GM23338 (cell line): Measurements from ENCODE around the gene TAGLN2. TPM values are rescaled to one million over a fixed set of nuclear protein-coding genes. Genes with fewer than 3 reads are reported as not detected.

Source experiments
- ATAC-seq: fragments of 200-7000 bp; cut with Tn5 transposase; 3 replicates; pipeline ENCODE4 v1.9.1; 2020
- DNase-seq: peaks from one replicate; pipeline ENCODE4 v3.0.0-alpha.2; 2015; ENCODE audit warnings: low spot score
- H2AFZ ChIP-seq: fragments of 200-600 bp; sonication (generic); 2 replicates; pipeline ENCODE4 v1.8.0; 2016; ENCODE audit warnings: antibody characterized with exemption, mild to moderate bottlenecking, moderate library complexity
- H3F3A ChIP-seq: fragments of 200-600 bp; sonication (generic); replicated peaks from 2 replicates; pipeline ENCODE4 v1.8.0; 2017; ENCODE audit warnings: antibody characterized with exemption, mixed run types, low read depth
- H3K27ac ChIP-seq: fragments of 200-600 bp; sonication (generic); 2 replicates; pipeline ENCODE4 v1.6.1; 2016; ENCODE audit warnings: low read depth
- H3K27me3 ChIP-seq: fragments of 200-600 bp; sonication (generic); 2 replicates; pipeline ENCODE4 v1.8.0; 2016; ENCODE audit warnings: mild to moderate bottlenecking, mixed run types, moderate library complexity; ENCODE audit not compliant: insufficient read depth
- H3K36me3 ChIP-seq: fragments of 200-600 bp; sonication (generic); 2 replicates; pipeline ENCODE4 v1.8.0; 2016; ENCODE audit warnings: mild to moderate bottlenecking; ENCODE audit not compliant: insufficient read depth
- H3K4me1 ChIP-seq: fragments of 200-600 bp; sonication (generic); 2 replicates; pipeline ENCODE4 v1.8.0; 2016; ENCODE audit warnings: mild to moderate bottlenecking, moderate library complexity; ENCODE audit not compliant: insufficient read depth
- H3K4me2 ChIP-seq: fragments of 200-600 bp; sonication (generic); 2 replicates; pipeline ENCODE4 v1.7.1; 2017; ENCODE audit warnings: mixed run types
- H3K4me3 ChIP-seq: fragments of 200-600 bp; sonication (generic); 2 replicates; pipeline ENCODE4 v1.6.1; 2016; ENCODE audit warnings: mixed run types
- H3K79me2 ChIP-seq: fragments of 200-600 bp; sonication (generic); replicated peaks from 2 replicates; pipeline ENCODE4 v1.8.0; 2017; ENCODE audit warnings: mild to moderate bottlenecking; ENCODE audit not compliant: insufficient read depth
- H3K9me2 ChIP-seq: fragments of 200-600 bp; sonication (generic); 2 replicates; pipeline ENCODE4 v1.8.0; 2017; ENCODE audit not compliant: insufficient read depth
- H4K20me1 ChIP-seq: fragments of 200-600 bp; sonication (generic); replicated peaks from 2 replicates; pipeline ENCODE4 v1.8.0; 2017; ENCODE audit warnings: mild to moderate bottlenecking; ENCODE audit not compliant: insufficient read depth
- H3K27ac Mint-ChIP-seq: 2 replicates; pipeline ENCODE4 v1.8.0; 2020; ENCODE audit warnings: inconsistent platforms, mild to moderate bottlenecking, moderate library complexity, mixed read lengths
- H3K27me3 Mint-ChIP-seq: 3 replicates; pipeline ENCODE4 v1.8.0; 2022; ENCODE audit warnings: low read depth, mild to moderate bottlenecking, moderate library complexity, mixed read lengths, inconsistent platforms; ENCODE audit not compliant: insufficient read depth, poor library complexity
- H3K36me3 Mint-ChIP-seq: 3 replicates; pipeline ENCODE4 v1.8.0; 2021; ENCODE audit warnings: low read depth, mild to moderate bottlenecking, inconsistent platforms, moderate library complexity, mixed read lengths
- H3K4me1 Mint-ChIP-seq: 3 replicates; pipeline ENCODE4 v1.8.0; 2020; ENCODE audit warnings: mild to moderate bottlenecking, inconsistent platforms, mixed read lengths
- H3K4me3 Mint-ChIP-seq: 3 replicates; pipeline ENCODE4 v1.8.0; 2021; ENCODE audit warnings: moderate library complexity, mild to moderate bottlenecking, inconsistent platforms, mixed read lengths
- H3K9me3 Mint-ChIP-seq: 3 replicates; pipeline ENCODE4 v1.8.0; 2020; ENCODE audit warnings: moderate library complexity, mild to moderate bottlenecking, inconsistent platforms, mixed read lengths
- CREB1 ChIP-seq: fragments of 250-450 bp; sonication (Bioruptor Pico); IDR thresholded peaks from 2 replicates; pipeline ENCODE4 v1.5.0; 2020; ENCODE audit warnings: low read depth, mild to moderate bottlenecking, moderate library complexity
- EZH2 ChIP-seq: fragments of 200-600 bp; sonication (generic); IDR thresholded peaks from one replicate; pipeline ENCODE4 v1.8.0; 2017; ENCODE audit warnings: antibody characterized with exemption, mild to moderate bottlenecking, low read depth; ENCODE audit not compliant: unreplicated experiment
- JUNB ChIP-seq: IDR thresholded peaks from one replicate; pipeline ENCODE4 v1.6.1; 2016; ENCODE audit warnings: antibody characterized with exemption; ENCODE audit not compliant: unreplicated experiment
- POLR2AphosphoS5 ChIP-seq: IDR thresholded peaks from 2 replicates; pipeline ENCODE4 v1.6.1; 2016; ENCODE audit warnings: antibody characterized with exemption, low read depth
- STAT1 ChIP-seq: IDR thresholded peaks from one replicate; pipeline ENCODE4 v1.6.1; 2016; ENCODE audit warnings: antibody characterized with exemption; ENCODE audit not compliant: unreplicated experiment
- ZNF114 ChIP-seq: fragments of 250-450 bp; sonication (Bioruptor Pico); IDR thresholded peaks from 2 replicates; pipeline ENCODE4 v1.5.0; 2020; ENCODE audit warnings: mild to moderate bottlenecking, moderate library complexity
- polyA plus RNA-seq: library from polyadenylated mRNA; unstranded; fragments of >200 nt; fragmentation: Nextera tagmentation; extraction: Ambion mirVana; gene quantifications from 2 replicates; pipeline ENCODE4 v1.2.1, GENCODE V29; 2016
- total RNA-seq: library from RNA; depleted of rRNA; stranded (reverse); fragments of >200 nt; shearing (Covaris generic); gene quantifications from 2 replicates; pipeline ENCODE4 v1.2.3, GENCODE V29; 2014
- TF ChIP-seq, protein P1 (sequence below): IDR thresholded peaks from one replicate; pipeline ENCODE4 v1.6.1; 2018; ENCODE audit warnings: antibody characterized with exemption; ENCODE audit not compliant: unreplicated experiment
- TF ChIP-seq, protein P2 (sequence below), 2 experiments: fragments of 200-600 bp in 1 of 2; sonication (generic) in 1 of 2; conservative IDR thresholded peaks; 2 replicates each; pipeline versions ENCODE4 v1.5.1 to v1.6.1; 2016 to 2017; ENCODE audit warnings: antibody characterized with exemption in 2 of 2, low read depth in 2 of 2, mild to moderate bottlenecking in 2 of 2, moderate library complexity in 1 of 2
- TF ChIP-seq, protein P3 (sequence below): IDR thresholded peaks from 2 replicates; pipeline ENCODE4 v1.6.1; 2016; ENCODE audit warnings: antibody characterized with exemption

TAGLN2 gene
- total and polyA plus RNA-seq, 2 experiments from 2014 or later: 58.2 to 60.1 TPM

DNA sequence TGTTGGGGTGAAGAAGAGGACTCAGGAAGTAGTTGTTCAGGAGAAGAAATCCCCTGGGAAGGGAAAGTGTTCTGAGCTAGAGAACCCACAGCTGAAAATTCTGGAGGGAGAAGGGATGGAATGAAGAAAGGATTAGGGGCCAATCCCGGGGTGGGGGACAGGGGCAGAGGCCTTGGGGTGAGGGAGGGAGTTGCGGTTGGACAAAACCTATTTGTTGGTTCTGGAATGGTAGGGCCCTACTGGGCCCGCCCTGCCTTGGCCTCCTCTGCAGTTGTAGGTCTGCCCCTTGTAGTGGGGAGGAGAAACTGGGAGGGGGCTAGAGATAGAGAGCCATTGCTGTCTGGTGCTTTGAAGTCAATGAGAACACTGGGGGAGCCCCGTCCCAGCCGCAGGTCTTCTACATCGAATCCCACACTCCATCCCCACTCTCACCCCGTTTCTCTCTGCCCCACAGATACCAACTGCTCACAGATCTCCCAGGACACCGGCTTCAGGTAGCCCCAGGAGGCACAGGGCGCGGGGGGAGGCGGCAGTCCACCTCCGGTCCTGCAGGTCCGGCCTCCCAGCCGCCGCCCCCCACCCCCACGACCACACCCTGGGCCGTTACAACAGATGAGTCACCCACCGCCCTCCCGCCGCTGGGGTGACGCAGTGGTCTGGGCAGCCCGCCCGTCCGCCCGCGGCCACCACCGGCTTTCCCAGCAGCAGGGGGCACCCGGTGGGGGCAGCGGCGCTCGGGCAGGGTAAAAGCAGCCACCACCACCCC is 1.1 kb downstream of the TAGLN2 start:
- Histone ChIP-seq H3K4me2 (peak overlapping the region; percentile 80), H3K4me1 (peaks cover 19% of the 10 kb centered on the region), H3K27me3 (peaks cover 20% of the 10 kb centered on the region), H3F3A (no peaks in the 10 kb centered on the region), H3K27ac (no peak overlapping the region), H2AFZ (peak overlapping the region; percentile 94; the same call in 1 of the 2 replicates), H3K9me2 (no peaks in the 10 kb centered on the region), H3K36me3 (no peaks in the 10 kb centered on the region), H4K20me1 (no peaks in the 10 kb centered on the region; the same call in 1 of the 2 replicates), H3K4me3 (peak overlapping the region; percentile 62), H3K79me2 (no peaks in the 10 kb centered on the region; the same call in 1 of the 2 replicates)
- H3K27ac Mint-ChIP-seq: no peak overlapping the region
- peak; percentile 54 for DNase-seq
- no peaks in the 10 kb centered on the region; the same call in 2 of the 3 replicates for H3K9me3 Mint-ChIP-seq
- ATAC-seq: peak; percentile 5
- peaks cover 36% of the 10 kb centered on the region for H3K4me1 Mint-ChIP-seq
- H3K27me3 Mint-ChIP-seq: peaks cover 20% of the 10 kb centered on the region
- TF ChIP-seq STAT1 (no peak), JUNB (no peak), CREB1 (CRISPR knock-in tag) (0 out of 2 replicates have a peak, but pooled peaks have one; percentile 22)
- H3K4me3 Mint-ChIP-seq: peak overlapping the region; percentile 88
- peaks cover 21% of the 10 kb centered on the region for H3K36me3 Mint-ChIP-seq

DNA sequence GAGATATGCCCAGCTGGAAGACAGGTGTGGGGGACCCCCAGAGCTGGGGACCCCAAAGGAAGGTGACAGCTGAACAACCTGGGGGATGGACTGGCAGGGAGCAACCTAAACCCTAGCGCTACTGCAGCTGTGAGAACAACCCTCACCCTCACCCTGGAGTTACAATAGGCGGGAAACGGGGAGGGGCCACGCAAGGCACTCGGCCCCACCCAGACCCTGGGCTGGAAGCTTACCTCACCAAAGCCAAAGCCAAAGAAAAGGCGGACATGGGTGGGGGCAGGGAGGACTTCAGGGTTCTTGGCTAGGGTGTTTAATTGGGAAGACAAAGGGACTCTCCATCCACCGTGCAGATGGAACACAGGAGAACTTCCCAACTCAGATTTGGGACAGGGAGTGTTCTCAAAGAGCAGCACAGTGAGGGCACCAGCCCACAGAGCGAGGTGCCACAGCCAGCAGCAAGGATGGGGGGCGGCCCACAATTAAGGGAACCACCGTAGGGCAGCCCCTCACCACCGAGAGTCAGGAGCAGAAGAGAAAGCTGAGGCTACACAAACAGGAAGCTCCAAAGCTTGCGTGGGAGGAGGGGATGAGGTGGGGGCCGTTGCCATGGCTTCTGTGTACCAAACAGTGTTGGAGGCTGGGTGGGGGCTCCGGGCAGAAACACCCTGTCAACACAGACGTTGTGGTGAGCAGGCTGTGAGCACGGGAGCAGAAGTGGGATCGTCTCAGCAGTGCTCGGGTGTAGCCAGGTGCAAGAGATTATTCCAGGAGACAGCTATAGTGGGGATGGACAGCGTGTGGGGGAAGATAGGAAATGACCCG is 1.9 kb downstream of the TAGLN2 start:
- H3K4me1 ChIP-seq: peaks cover 19% of the 10 kb centered on the region
- TF ChIP-seq, protein P1, sequence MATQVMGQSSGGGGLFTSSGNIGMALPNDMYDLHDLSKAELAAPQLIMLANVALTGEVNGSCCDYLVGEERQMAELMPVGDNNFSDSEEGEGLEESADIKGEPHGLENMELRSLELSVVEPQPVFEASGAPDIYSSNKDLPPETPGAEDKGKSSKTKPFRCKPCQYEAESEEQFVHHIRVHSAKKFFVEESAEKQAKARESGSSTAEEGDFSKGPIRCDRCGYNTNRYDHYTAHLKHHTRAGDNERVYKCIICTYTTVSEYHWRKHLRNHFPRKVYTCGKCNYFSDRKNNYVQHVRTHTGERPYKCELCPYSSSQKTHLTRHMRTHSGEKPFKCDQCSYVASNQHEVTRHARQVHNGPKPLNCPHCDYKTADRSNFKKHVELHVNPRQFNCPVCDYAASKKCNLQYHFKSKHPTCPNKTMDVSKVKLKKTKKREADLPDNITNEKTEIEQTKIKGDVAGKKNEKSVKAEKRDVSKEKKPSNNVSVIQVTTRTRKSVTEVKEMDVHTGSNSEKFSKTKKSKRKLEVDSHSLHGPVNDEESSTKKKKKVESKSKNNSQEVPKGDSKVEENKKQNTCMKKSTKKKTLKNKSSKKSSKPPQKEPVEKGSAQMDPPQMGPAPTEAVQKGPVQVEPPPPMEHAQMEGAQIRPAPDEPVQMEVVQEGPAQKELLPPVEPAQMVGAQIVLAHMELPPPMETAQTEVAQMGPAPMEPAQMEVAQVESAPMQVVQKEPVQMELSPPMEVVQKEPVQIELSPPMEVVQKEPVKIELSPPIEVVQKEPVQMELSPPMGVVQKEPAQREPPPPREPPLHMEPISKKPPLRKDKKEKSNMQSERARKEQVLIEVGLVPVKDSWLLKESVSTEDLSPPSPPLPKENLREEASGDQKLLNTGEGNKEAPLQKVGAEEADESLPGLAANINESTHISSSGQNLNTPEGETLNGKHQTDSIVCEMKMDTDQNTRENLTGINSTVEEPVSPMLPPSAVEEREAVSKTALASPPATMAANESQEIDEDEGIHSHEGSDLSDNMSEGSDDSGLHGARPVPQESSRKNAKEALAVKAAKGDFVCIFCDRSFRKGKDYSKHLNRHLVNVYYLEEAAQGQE: no peak
- no peak for TF ChIP-seq EZH2
- TF ChIP-seq, protein P2, sequence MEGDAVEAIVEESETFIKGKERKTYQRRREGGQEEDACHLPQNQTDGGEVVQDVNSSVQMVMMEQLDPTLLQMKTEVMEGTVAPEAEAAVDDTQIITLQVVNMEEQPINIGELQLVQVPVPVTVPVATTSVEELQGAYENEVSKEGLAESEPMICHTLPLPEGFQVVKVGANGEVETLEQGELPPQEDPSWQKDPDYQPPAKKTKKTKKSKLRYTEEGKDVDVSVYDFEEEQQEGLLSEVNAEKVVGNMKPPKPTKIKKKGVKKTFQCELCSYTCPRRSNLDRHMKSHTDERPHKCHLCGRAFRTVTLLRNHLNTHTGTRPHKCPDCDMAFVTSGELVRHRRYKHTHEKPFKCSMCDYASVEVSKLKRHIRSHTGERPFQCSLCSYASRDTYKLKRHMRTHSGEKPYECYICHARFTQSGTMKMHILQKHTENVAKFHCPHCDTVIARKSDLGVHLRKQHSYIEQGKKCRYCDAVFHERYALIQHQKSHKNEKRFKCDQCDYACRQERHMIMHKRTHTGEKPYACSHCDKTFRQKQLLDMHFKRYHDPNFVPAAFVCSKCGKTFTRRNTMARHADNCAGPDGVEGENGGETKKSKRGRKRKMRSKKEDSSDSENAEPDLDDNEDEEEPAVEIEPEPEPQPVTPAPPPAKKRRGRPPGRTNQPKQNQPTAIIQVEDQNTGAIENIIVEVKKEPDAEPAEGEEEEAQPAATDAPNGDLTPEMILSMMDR (conservative IDR thresholded peaks at IDR 0.05; ENCODE audit: low read depth in 2 of 2): no peak
- TF ChIP-seq, protein P3, sequence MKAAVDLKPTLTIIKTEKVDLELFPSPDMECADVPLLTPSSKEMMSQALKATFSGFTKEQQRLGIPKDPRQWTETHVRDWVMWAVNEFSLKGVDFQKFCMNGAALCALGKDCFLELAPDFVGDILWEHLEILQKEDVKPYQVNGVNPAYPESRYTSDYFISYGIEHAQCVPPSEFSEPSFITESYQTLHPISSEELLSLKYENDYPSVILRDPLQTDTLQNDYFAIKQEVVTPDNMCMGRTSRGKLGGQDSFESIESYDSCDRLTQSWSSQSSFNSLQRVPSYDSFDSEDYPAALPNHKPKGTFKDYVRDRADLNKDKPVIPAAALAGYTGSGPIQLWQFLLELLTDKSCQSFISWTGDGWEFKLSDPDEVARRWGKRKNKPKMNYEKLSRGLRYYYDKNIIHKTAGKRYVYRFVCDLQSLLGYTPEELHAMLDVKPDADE: no peak
- TF ChIP-seq STAT1: no peak
- TF ChIP-seq POLR2AphosphoS5: no peak
- no peak for TF ChIP-seq ZNF114 (CRISPR knock-in tag)
- H3K79me2 ChIP-seq: no peaks in the 10 kb centered on the region; the same call in 1 of the 2 replicates
- Mint-ChIP-seq H3K4me1 (peaks cover 31% of the 10 kb centered on the region), H3K9me3 (no peaks in the 10 kb centered on the region; the same call in 2 of the 3 replicates), H3K4me3 (peak overlapping the region; percentile 79), H3K36me3 (peaks cover 21% of the 10 kb centered on the region), H3K27me3 (peaks cover 22% of the 10 kb centered on the region), H3K27ac (no peak overlapping the region)
- H3K4me3 ChIP-seq: peak overlapping the region; percentile 62
- H3K9me2 ChIP-seq: no peaks in the 10 kb centered on the region
- ATAC-seq: peak; percentile 44
- no peak overlapping the region for H2AFZ ChIP-seq
- H3K36me3 ChIP-seq: no peaks in the 10 kb centered on the region
- H3F3A ChIP-seq: no peaks in the 10 kb centered on the region
- H3K27ac ChIP-seq: no peak overlapping the region
- peak; percentile 83 for DNase-seq
- no peaks in the 10 kb centered on the region; the same call in 1 of the 2 replicates for H4K20me1 ChIP-seq
- H3K4me2 ChIP-seq: peak overlapping the region; percentile 80
- H3K27me3 ChIP-seq: peaks cover 20% of the 10 kb centered on the region
